ENCODE data around the gene METRN.
A peak's percentile ranks its signal among the peaks of the same experiment; 100 is the strongest.

The METRN gene

GRCh38 chr16:693364-693763, 21.6 kb upstream of the METRN start:
- DNase-seq = no peak

- DNase-seq = no peak
Observed at GRCh38 chr16:693766-694165, 21.2 kb upstream of the METRN start.

GRCh38 chr16:694187-694862, 20.6 kb upstream of the METRN start:
- no peak for DNase-seq

GRCh38 chr16:694863-695354, 20.0 kb upstream of the METRN start:
- DNase-seq = no peak

- DNase-seq = no peak
Observed at GRCh38 chr16:695355-696089, 19.4 kb upstream of the METRN start.

- DNase-seq = no peak
Observed at GRCh38 chr16:698911-699671, 15.8 kb upstream of the METRN start.

- no peak for DNase-seq
Observed at GRCh38 chr16:700684-701584, 14.0 kb upstream of the METRN start.

- no peak for DNase-seq
Observed at GRCh38 chr16:702341-702740, 12.6 kb upstream of the METRN start.

- no peak for DNase-seq
Observed at GRCh38 chr16:703406-703805, 11.5 kb upstream of the METRN start.

GRCh38 chr16:704047-704446, 10.9 kb upstream of the METRN start:
- no peak for DNase-seq

GRCh38 chr16:704552-705380, 10.2 kb upstream of the METRN start:
- no peak for DNase-seq

- no peak for DNase-seq
Observed at GRCh38 chr16:705431-706188, 9.3 kb upstream of the METRN start, which contains the start of gene FBXL16. TSS of gene FBXL16 (minus strand) at chr16:705801. CDS start at chr16:697405, 8,396 bp downstream.

- DNase-seq = no peak
Observed at GRCh38 chr16:706189-707061, 8.5 kb upstream of the METRN start.

GRCh38 chr16:707062-707538, 7.8 kb upstream of the METRN start:
- DNase-seq = no peak

- no peak for DNase-seq
Observed at GRCh38 chr16:708019-708418, 6.9 kb upstream of the METRN start.

- DNase-seq = no peak
Observed at GRCh38 chr16:708959-709358, 6.0 kb upstream of the METRN start.

- peak; percentile 74 for DNase-seq
Observed at GRCh38 chr16:709566-710499, 5.1 kb upstream of the METRN start.

GRCh38 chr16:710500-711075, 4.3 kb upstream of the METRN start:
- no peak for DNase-seq
